HUES6 (cell line): ENCODE data around the gene BACE1-AS.

Source experiments
- H3K27ac ChIP-seq: 2 replicates; pipeline ENCODE4 v1.7.0; 2013; ENCODE audit warnings: low read depth, mild to moderate bottlenecking, low read length, inconsistent platforms
- H3K27me3 ChIP-seq: 2 replicates; pipeline ENCODE4 v1.6.1; 2013; ENCODE audit warnings: low read length; ENCODE audit not compliant: control insufficient read depth, insufficient read depth
- H3K36me3 ChIP-seq: 2 replicates; pipeline ENCODE4 v1.6.1; 2013; ENCODE audit warnings: low read length; ENCODE audit not compliant: control insufficient read depth, insufficient read depth
- H3K4me1 ChIP-seq: 2 replicates; pipeline ENCODE4 v1.6.1; 2013; ENCODE audit warnings: low read length; ENCODE audit not compliant: control insufficient read depth, insufficient read depth
- H3K4me3 ChIP-seq: 2 replicates; pipeline ENCODE4 v1.5.1; 2013; ENCODE audit warnings: low read depth, low read length
- H3K9ac ChIP-seq: one replicate; pipeline ENCODE4 v1.6.1; 2013; ENCODE audit warnings: mild to moderate bottlenecking, low read length
- H3K9me3 ChIP-seq: 2 replicates; pipeline ENCODE4 v1.6.1; 2013; ENCODE audit warnings: low read depth, low read length; ENCODE audit not compliant: control insufficient read depth, insufficient read depth

Gene BACE1-AS

GRCh38 chr11:117303646-117304315, 12.6 kb downstream of the BACE1-AS start:
- peaks cover 38% of the 10 kb centered on the region for H3K4me1 ChIP-seq
- no peaks in the 10 kb centered on the region for H3K9me3 ChIP-seq
- no peaks in the 10 kb centered on the region for H3K27me3 ChIP-seq
- no peak overlapping the region for H3K27ac ChIP-seq
- no peak overlapping the region for H3K9ac ChIP-seq
- H3K4me3 ChIP-seq, result no peak overlapping the region
- no peaks in the 10 kb centered on the region for H3K36me3 ChIP-seq

GRCh38 chr11:117305145-117305544, 14.0 kb downstream of the BACE1-AS start:
- Histone ChIP-seq H3K9ac (no peak overlapping the region), H3K4me1 (peaks cover 26% of the 10 kb centered on the region), H3K36me3 (no peaks in the 10 kb centered on the region), H3K4me3 (no peak overlapping the region), H3K27me3 (no peaks in the 10 kb centered on the region), H3K27ac (no peak overlapping the region), H3K9me3 (no peaks in the 10 kb centered on the region)

GRCh38 chr11:117309310-117309709, 18.2 kb downstream of the BACE1-AS start:
- peaks cover 7% of the 10 kb centered on the region for H3K4me1 ChIP-seq
- no peaks in the 10 kb centered on the region for H3K36me3 ChIP-seq
- no peaks in the 10 kb centered on the region for H3K27me3 ChIP-seq
- H3K27ac ChIP-seq, result no peak overlapping the region
- no peaks in the 10 kb centered on the region for H3K9me3 ChIP-seq
- H3K9ac ChIP-seq, result no peak overlapping the region
- no peak overlapping the region for H3K4me3 ChIP-seq

GRCh38 chr11:117313091-117313490, 21.9 kb downstream of the BACE1-AS start:
- Histone ChIP-seq H3K36me3 (no peaks in the 10 kb centered on the region), H3K9me3 (no peaks in the 10 kb centered on the region), H3K27ac (no peak overlapping the region), H3K9ac (no peak overlapping the region), H3K4me1 (peaks cover 19% of the 10 kb centered on the region), H3K4me3 (no peak overlapping the region), H3K27me3 (peaks cover 3% of the 10 kb centered on the region; the same call in 1 of the 2 replicates)

GRCh38 chr11:117313828-117314768, 23.0 kb downstream of the BACE1-AS start:
- Histone ChIP-seq H3K9ac (no peak overlapping the region), H3K27ac (no peak overlapping the region), H3K27me3 (peaks cover 3% of the 10 kb centered on the region; the same call in 1 of the 2 replicates), H3K36me3 (no peaks in the 10 kb centered on the region), H3K4me1 (peaks cover 19% of the 10 kb centered on the region), H3K4me3 (peak overlapping the region; percentile 55; the same call in 1 of the 2 replicates), H3K9me3 (no peaks in the 10 kb centered on the region)

- Histone ChIP-seq H3K36me3 (no peaks in the 10 kb centered on the region), H3K27me3 (peaks cover 3% of the 10 kb centered on the region; the same call in 1 of the 2 replicates), H3K4me1 (peaks cover 19% of the 10 kb centered on the region), H3K9ac (peak overlapping the region; percentile 43), H3K4me3 (peak overlapping the region; percentile 55), H3K27ac (no peak overlapping the region), H3K9me3 (no peaks in the 10 kb centered on the region)
These were observed 23.7 kb downstream of the BACE1-AS start for GRCh38 chr11:117314840-117315239.

- Histone ChIP-seq H3K36me3 (no peaks in the 10 kb centered on the region), H3K27me3 (peaks cover 3% of the 10 kb centered on the region; the same call in 1 of the 2 replicates), H3K9me3 (no peaks in the 10 kb centered on the region), H3K27ac (no peak overlapping the region), H3K4me1 (peaks cover 19% of the 10 kb centered on the region), H3K4me3 (peak overlapping the region; percentile 55), H3K9ac (peak overlapping the region; percentile 43)
These were observed 24.4 kb downstream of the BACE1-AS start for GRCh38 chr11:117315285-117316196.

GRCh38 chr11:117316197-117316961, 25.2 kb downstream of the BACE1-AS start, which contains the start of gene BACE1:
TSS of gene BACE1 (minus strand) at chr11:117316256. CDS start at chr11:117315795, 461 bp downstream.
- Histone ChIP-seq H3K4me1 (peaks cover 19% of the 10 kb centered on the region), H3K9ac (peak within 1 kb of the TSS; percentile 43), H3K27ac (no peak within 1 kb of the TSS), H3K27me3 (peaks cover 3% of the 10 kb centered on the region; the same call in 1 of the 2 replicates), H3K36me3 (no peaks in the 10 kb centered on the region), H3K4me3 (peak within 1 kb of the TSS; percentile 55), H3K9me3 (no peaks in the 10 kb centered on the region)

- H3K36me3 ChIP-seq, result no peaks in the 10 kb centered on the region
- H3K4me3 ChIP-seq, result no peak overlapping the region
- H3K9ac ChIP-seq, result no peak overlapping the region
- H3K9me3 ChIP-seq, result no peaks in the 10 kb centered on the region
- peaks cover 3% of the 10 kb centered on the region; the same call in 1 of the 2 replicates for H3K27me3 ChIP-seq
- no peak overlapping the region for H3K27ac ChIP-seq
- H3K4me1 ChIP-seq, result peaks cover 19% of the 10 kb centered on the region
These were observed 27.6 kb downstream of the BACE1-AS start for GRCh38 chr11:117318738-117319137.
